ENCODE measurements around the gene TSPAN31.

Gene TSPAN31

DNA sequence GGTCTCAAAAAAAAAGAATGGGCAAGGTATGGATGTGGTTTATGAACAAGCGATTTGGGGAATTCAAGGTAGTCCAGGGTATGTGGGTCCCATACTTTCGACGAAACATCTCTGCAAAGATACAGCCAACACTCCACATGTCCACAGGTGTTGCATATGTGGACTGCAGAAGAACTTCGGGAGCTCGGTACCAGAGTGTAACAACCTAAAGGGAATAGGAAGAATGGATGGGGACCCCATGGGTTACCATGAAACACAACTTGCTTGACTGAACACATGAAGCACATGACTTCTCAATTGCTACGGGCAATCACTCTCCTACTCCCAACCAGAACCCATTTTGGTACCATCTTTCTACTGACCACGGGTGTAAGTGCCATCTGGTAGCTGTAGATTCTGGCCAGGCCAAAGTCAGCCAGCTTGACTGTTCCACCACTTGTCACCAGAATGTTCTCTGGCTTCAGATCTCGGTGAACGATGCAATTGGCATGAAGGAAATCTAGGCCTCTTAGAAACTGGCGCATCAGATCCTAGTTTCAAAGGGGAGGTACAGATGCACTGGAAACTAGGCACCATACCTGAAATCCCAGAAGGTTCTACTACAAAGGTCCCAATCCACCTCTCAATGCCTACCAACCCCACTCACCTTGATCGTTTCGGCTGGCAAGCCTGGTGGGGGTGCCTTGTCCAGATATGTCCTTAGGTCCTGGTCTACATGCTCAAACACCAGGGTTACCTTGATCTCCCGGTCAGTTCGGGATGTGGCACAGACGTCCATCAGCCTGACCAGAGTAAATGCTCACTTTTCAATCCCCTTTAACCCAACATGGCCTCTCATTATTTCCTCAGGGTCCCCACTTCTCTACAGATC, 6.0 kb downstream of the TSPAN31 start:
- Histone ChIP-seq H3K4me2 (ENCODE audit: insufficient read depth, low read length) (peak overlapping the region; percentile 93), H3K36me3 (ENCODE audit: insufficient read depth, low read length) (peaks cover 51% of the 10 kb centered on the region), H3K9ac (ENCODE audit: low read depth, low read length) (peak overlapping the region; percentile 99), H4K20me1 (ENCODE audit: insufficient read depth, low read length) (peaks cover 18% of the 10 kb centered on the region), H2AFZ (ENCODE audit: low read depth, low read length) (no peak overlapping the region), H3K79me2 (ENCODE audit: insufficient read depth, low read length) (peaks cover 39% of the 10 kb centered on the region), H3K27me3 (ENCODE audit: insufficient read depth, low read length, poor library complexity) (no peaks in the 10 kb centered on the region), H3K4me3 (ENCODE audit: low read depth in 1 of 2, low read length in 2 of 2) (peak overlapping the region; percentile 73 to 85; a peak in 3 of 4 replicates), H3K9me3 (ENCODE audit: insufficient read depth, low read length, severe bottlenecking) (no peaks in the 10 kb centered on the region), H3K4me1 (ENCODE audit: insufficient read depth, low read length) (peaks cover 52% of the 10 kb centered on the region), H3K27ac (ENCODE audit: low read length) (peak overlapping the region; percentile 94)
- ATAC-seq (ENCODE audit: insufficient read depth, low read depth): no peak
- TF ChIP-seq EZH2 (IDR thresholded peaks at IDR 0.05; ENCODE audit: borderline replicate concordance, low read depth, low read length, severe bottlenecking): no peak
- TF ChIP-seq, protein P1, sequence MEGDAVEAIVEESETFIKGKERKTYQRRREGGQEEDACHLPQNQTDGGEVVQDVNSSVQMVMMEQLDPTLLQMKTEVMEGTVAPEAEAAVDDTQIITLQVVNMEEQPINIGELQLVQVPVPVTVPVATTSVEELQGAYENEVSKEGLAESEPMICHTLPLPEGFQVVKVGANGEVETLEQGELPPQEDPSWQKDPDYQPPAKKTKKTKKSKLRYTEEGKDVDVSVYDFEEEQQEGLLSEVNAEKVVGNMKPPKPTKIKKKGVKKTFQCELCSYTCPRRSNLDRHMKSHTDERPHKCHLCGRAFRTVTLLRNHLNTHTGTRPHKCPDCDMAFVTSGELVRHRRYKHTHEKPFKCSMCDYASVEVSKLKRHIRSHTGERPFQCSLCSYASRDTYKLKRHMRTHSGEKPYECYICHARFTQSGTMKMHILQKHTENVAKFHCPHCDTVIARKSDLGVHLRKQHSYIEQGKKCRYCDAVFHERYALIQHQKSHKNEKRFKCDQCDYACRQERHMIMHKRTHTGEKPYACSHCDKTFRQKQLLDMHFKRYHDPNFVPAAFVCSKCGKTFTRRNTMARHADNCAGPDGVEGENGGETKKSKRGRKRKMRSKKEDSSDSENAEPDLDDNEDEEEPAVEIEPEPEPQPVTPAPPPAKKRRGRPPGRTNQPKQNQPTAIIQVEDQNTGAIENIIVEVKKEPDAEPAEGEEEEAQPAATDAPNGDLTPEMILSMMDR (IDR thresholded peaks at IDR 0.05; ENCODE audit: borderline replicate concordance, extremely low read depth, low read length, poor library complexity, severe bottlenecking): no peak
- no peak for DNase-seq

DNA sequence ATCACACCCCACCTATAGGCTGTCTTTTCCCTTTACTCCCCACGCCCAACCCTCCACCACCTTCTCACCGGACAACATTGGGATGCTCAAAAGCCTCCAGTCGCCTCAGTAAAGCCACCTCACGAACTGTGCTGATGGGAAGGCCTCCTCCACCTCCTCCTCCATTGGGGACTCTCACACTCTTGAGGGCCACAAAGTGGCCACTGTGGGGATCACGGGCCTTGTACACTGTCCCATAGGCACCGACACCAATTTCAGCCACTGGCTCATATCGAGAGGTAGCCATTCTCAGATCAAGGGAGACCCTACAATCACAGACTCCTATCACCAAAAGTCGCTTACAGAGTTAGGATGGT, 6.6 kb downstream of the TSPAN31 start:
- H2AFZ ChIP-seq (ENCODE audit: low read depth, low read length): peak overlapping the region; percentile 89
- no peak for DNase-seq

DNA sequence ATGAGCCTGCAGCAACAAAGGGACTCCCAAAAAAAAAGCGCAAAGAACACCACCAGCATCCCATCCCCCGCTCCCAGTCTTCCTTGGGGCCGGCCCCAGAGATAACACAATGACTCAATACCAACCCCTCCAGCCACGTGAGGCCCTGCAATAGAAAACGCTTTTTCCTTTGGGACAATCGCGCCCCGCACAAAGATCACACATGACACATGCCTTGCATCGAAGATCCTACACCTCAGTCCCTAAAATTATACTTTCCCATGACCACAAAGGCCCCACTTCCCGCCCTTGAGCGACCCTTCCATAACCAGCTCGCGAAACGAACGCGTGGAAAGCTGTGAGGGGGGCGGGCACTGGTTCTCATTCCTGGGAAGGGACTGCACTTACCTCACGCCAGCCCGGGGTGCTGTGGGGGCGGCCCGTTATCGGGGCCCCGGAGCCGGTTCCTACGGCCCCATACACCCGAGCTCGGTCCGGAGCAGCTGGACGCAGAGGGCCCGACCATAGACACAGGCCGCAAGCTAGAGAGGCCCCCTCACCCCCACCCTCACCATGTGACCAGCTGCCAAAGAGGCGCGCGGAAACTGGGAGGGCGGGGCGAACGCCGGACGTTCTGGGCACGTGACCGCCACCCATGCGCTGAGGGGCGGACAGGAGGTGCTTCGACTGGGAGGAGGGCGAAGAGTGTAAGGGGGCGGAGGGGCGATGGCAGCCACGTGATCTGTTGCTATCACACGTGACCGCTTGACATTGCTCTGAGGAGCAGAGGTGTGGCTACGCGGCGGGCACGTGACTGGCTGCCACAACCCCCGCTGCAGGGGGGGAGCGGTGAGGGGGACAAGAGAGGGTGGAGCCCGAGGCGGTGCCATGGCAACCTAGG, 7.2 kb downstream of the TSPAN31 start, which contains the start of gene CDK4:
CDK4 (minus strand) TSS at position 523 of the 880 bp plus-strand sequence. CDS start 593 bp downstream, outside the sequence.
- Histone ChIP-seq H2AFZ (ENCODE audit: low read depth, low read length) (peak within 1 kb of the TSS; percentile 89), H3K36me3 (ENCODE audit: insufficient read depth, low read length) (peaks cover 51% of the 10 kb centered on the region), H4K20me1 (ENCODE audit: insufficient read depth, low read length) (peaks cover 26% of the 10 kb centered on the region), H3K4me2 (ENCODE audit: insufficient read depth, low read length) (peak within 1 kb of the TSS; percentile 93), H3K4me3 (ENCODE audit: low read depth in 1 of 2, low read length in 2 of 2) (peak within 1 kb of the TSS; percentile 73 to 85), H3K4me1 (ENCODE audit: insufficient read depth, low read length) (peaks cover 56% of the 10 kb centered on the region), H3K9ac (ENCODE audit: low read depth, low read length) (peak within 1 kb of the TSS; percentile 99), H3K79me2 (ENCODE audit: insufficient read depth, low read length) (peaks cover 52% of the 10 kb centered on the region), H3K9me3 (ENCODE audit: insufficient read depth, low read length, severe bottlenecking) (no peaks in the 10 kb centered on the region), H3K27me3 (ENCODE audit: insufficient read depth, low read length, poor library complexity) (no peaks in the 10 kb centered on the region), H3K27ac (ENCODE audit: low read length) (peak within 1 kb of the TSS; percentile 94)
- no peak for TF ChIP-seq EZH2 (IDR thresholded peaks at IDR 0.05; ENCODE audit: borderline replicate concordance, low read depth, low read length, severe bottlenecking)
- TF ChIP-seq, protein P1 (IDR thresholded peaks at IDR 0.05; ENCODE audit: borderline replicate concordance, extremely low read depth, low read length, poor library complexity, severe bottlenecking): no peak
- ATAC-seq (ENCODE audit: insufficient read depth, low read depth): peak; percentile 77
- peak; percentile 100 for DNase-seq

More for the DNA sequence above, 6.6 kb downstream of the TSPAN31 start:
- H3K4me1 ChIP-seq (ENCODE audit: insufficient read depth, low read length): peaks cover 52% of the 10 kb centered on the region
- peak overlapping the region; percentile 94 for H3K27ac ChIP-seq (ENCODE audit: low read length)
- peak overlapping the region; percentile 99 for H3K9ac ChIP-seq (ENCODE audit: low read depth, low read length)
- peak overlapping the region; percentile 93 for H3K4me2 ChIP-seq (ENCODE audit: insufficient read depth, low read length)
- H3K27me3 ChIP-seq (ENCODE audit: insufficient read depth, low read length, poor library complexity): no peaks in the 10 kb centered on the region
- H4K20me1 ChIP-seq (ENCODE audit: insufficient read depth, low read length): peaks cover 20% of the 10 kb centered on the region
- peak overlapping the region; percentile 73 to 85 for H3K4me3 ChIP-seq (ENCODE audit: low read depth in 1 of 2, low read length in 2 of 2)
- H3K36me3 ChIP-seq (ENCODE audit: insufficient read depth, low read length): peaks cover 50% of the 10 kb centered on the region
- no peak for TF ChIP-seq EZH2 (IDR thresholded peaks at IDR 0.05; ENCODE audit: borderline replicate concordance, low read depth, low read length, severe bottlenecking)
- TF ChIP-seq, protein P1 (IDR thresholded peaks at IDR 0.05; ENCODE audit: borderline replicate concordance, extremely low read depth, low read length, poor library complexity, severe bottlenecking): no peak
- ATAC-seq (ENCODE audit: insufficient read depth, low read depth): no peak
- H3K9me3 ChIP-seq (ENCODE audit: insufficient read depth, low read length, severe bottlenecking): no peaks in the 10 kb centered on the region
- H3K79me2 ChIP-seq (ENCODE audit: insufficient read depth, low read length): peaks cover 45% of the 10 kb centered on the region

Measured in DND-41 (cell line).